KMS-11 (cell line): ENCODE data around the gene LAMA2.
A peak's percentile ranks its signal among the peaks of the same experiment; 100 is the strongest.

ENCODE experiments used
- H2AFZ ChIP-seq: fragments of 200-600 bp; sonication (generic); 2 replicates; pipeline ENCODE4 v1.6.1; 2016; ENCODE audit warnings: antibody characterized with exemption, mixed run types, low read depth
- H3K27ac ChIP-seq: fragments of 200-600 bp; sonication (generic); 2 replicates; pipeline ENCODE4 v1.6.1; 2016; ENCODE audit warnings: mild to moderate bottlenecking, mixed run types
- H3K27me3 ChIP-seq: fragments of 200-600 bp; sonication (generic); 2 replicates; pipeline ENCODE4 v1.6.1; 2017; ENCODE audit warnings: mild to moderate bottlenecking, low read depth, mixed run types, moderate library complexity; ENCODE audit not compliant: insufficient read depth
- H3K36me3 ChIP-seq: fragments of 200-600 bp; sonication (generic); 2 replicates; pipeline ENCODE4 v1.6.1; 2017; ENCODE audit warnings: mild to moderate bottlenecking, mixed run types; ENCODE audit not compliant: insufficient read depth
- H3K4me1 ChIP-seq: fragments of 200-600 bp; sonication (generic); 2 replicates; pipeline ENCODE4 v1.6.1; 2016; ENCODE audit warnings: mild to moderate bottlenecking, low read depth, mixed run types; ENCODE audit not compliant: poor library complexity, severe bottlenecking
- H3K4me2 ChIP-seq: fragments of 200-600 bp; sonication (generic); 2 replicates; pipeline ENCODE4 v1.7.0; 2016; ENCODE audit warnings: mild to moderate bottlenecking, mixed run types
- H3K4me3 ChIP-seq: fragments of 200-600 bp; sonication (generic); IDR thresholded peaks from 2 replicates; pipeline ENCODE4 v1.6.1; 2017; ENCODE audit warnings: low read depth, low read length, mixed read lengths; ENCODE audit not compliant: insufficient read depth
- H3K79me2 ChIP-seq: fragments of 200-600 bp; sonication (generic); 2 replicates; pipeline ENCODE4 v1.6.1; 2016; ENCODE audit warnings: low read depth, mixed run types; ENCODE audit not compliant: insufficient read depth
- H3K9ac ChIP-seq: fragments of 200-600 bp; sonication (generic); 2 replicates; pipeline ENCODE4 v1.6.1; 2016; ENCODE audit warnings: mild to moderate bottlenecking, mixed run types
- H4K20me1 ChIP-seq: fragments of 200-600 bp; sonication (generic); 2 replicates; pipeline ENCODE4 v1.6.1; 2016; ENCODE audit warnings: mild to moderate bottlenecking, mixed run types; ENCODE audit not compliant: insufficient read depth
- CTCF ChIP-seq: fragments of 200-600 bp; sonication (generic); conservative IDR thresholded peaks from 2 replicates; pipeline ENCODE4 v1.6.1; 2017; ENCODE audit warnings: low read depth, mild to moderate bottlenecking, antibody characterized with exemption, low read length, moderate library complexity, mixed read lengths

LAMA2 gene

GRCh38 chr6:129217701-129218100 lies 334.8 kb downstream of the LAMA2 start:
- no peak overlapping the region for H3K27ac ChIP-seq
- no peaks in the 10 kb centered on the region for H3K4me1 ChIP-seq
- H3K27me3 ChIP-seq: no peaks in the 10 kb centered on the region
- H3K4me3 ChIP-seq: no peak overlapping the region
- no peaks in the 10 kb centered on the region for H3K36me3 ChIP-seq
- no peak for TF ChIP-seq CTCF
- no peaks in the 10 kb centered on the region for H4K20me1 ChIP-seq
- no peak overlapping the region for H3K9ac ChIP-seq
- H2AFZ ChIP-seq: no peak overlapping the region
- H3K4me2 ChIP-seq: no peak overlapping the region
- no peaks in the 10 kb centered on the region for H3K79me2 ChIP-seq

- no peaks in the 10 kb centered on the region for H4K20me1 ChIP-seq
- H3K36me3 ChIP-seq: no peaks in the 10 kb centered on the region
- no peak overlapping the region for H3K9ac ChIP-seq
- no peaks in the 10 kb centered on the region for H3K27me3 ChIP-seq
- H3K4me2 ChIP-seq: no peak overlapping the region
- H3K4me1 ChIP-seq: peaks cover 25% of the 10 kb centered on the region
- no peak overlapping the region for H2AFZ ChIP-seq
- no peak overlapping the region for H3K27ac ChIP-seq
- H3K4me3 ChIP-seq: no peak overlapping the region
- H3K79me2 ChIP-seq: no peaks in the 10 kb centered on the region
- no peak for TF ChIP-seq CTCF
Observed at GRCh38 chr6:129233458-129234134, 350.7 kb downstream of the LAMA2 start.

GRCh38 chr6:129235167-129236000 lies 352.4 kb downstream of the LAMA2 start:
- peaks cover 25% of the 10 kb centered on the region for H3K4me1 ChIP-seq
- H2AFZ ChIP-seq: peak overlapping the region; percentile 48; the same call in 1 of the 2 replicates
- no peak for TF ChIP-seq CTCF
- H3K36me3 ChIP-seq: no peaks in the 10 kb centered on the region
- H3K9ac ChIP-seq: peak overlapping the region; percentile 5; the same call in 1 of the 2 replicates
- H4K20me1 ChIP-seq: no peaks in the 10 kb centered on the region
- no peaks in the 10 kb centered on the region for H3K27me3 ChIP-seq
- H3K27ac ChIP-seq: peak overlapping the region; percentile 39; the same call in 1 of the 2 replicates
- H3K4me2 ChIP-seq: peak overlapping the region; percentile 81
- H3K79me2 ChIP-seq: no peaks in the 10 kb centered on the region
- H3K4me3 ChIP-seq: no peak overlapping the region

GRCh38 chr6:129236001-129236517 lies 353.1 kb downstream of the LAMA2 start:
- Histone ChIP-seq H4K20me1 (no peaks in the 10 kb centered on the region), H3K27ac (peak overlapping the region; percentile 39; the same call in 1 of the 2 replicates), H3K9ac (peak overlapping the region; percentile 5; the same call in 1 of the 2 replicates), H2AFZ (peak overlapping the region; percentile 48; the same call in 1 of the 2 replicates), H3K36me3 (no peaks in the 10 kb centered on the region), H3K4me1 (peaks cover 25% of the 10 kb centered on the region), H3K79me2 (no peaks in the 10 kb centered on the region), H3K27me3 (no peaks in the 10 kb centered on the region), H3K4me2 (peak overlapping the region; percentile 81), H3K4me3 (no peak overlapping the region)
- no peak for TF ChIP-seq CTCF
